Activated T-cell treated with anti-CD3 and anti-CD28 coated beads, Interleukin-2, amount 50 U/mL, for 72 hours (primary cell): ENCODE measurements around the gene SLC6A3. TPM values are rescaled to one million over a fixed set of nuclear protein-coding genes. Genes with fewer than 3 reads are reported as not detected.
A peak's percentile ranks its signal among the peaks of the same experiment; 100 is the strongest.
"Not testable (repeated sequence)": the region's sequence is repeated elsewhere in the genome, so short reads cannot be mapped to it uniquely, and the experiment has no call there.

Source experiments
- ATAC-seq, 2 donors: fragments of 150-1000 bp; cut with Tn5 transposase; replicated peaks in 1 of 2; 2 replicates each; pipeline ENCODE4 v1.10.0; 2021; ENCODE audit warnings: moderate library complexity in 2 of 2, mild to moderate bottlenecking in 1 of 2
- DNase-seq, 2 donors: peaks; one replicate each; pipeline ENCODE4 v3.0.0; 2021 to 2022; ENCODE audit warnings: mixed read lengths in 1 of 2
- H3K27ac Mint-ChIP-seq: one replicate; pipeline ENCODE4 v1.8.0; 2022; ENCODE audit warnings: mild to moderate bottlenecking, moderate library complexity, mixed read lengths
- H3K27me3 Mint-ChIP-seq: one replicate; pipeline ENCODE4 v1.8.0; 2022; ENCODE audit warnings: low read depth, mixed read lengths
- H3K36me3 Mint-ChIP-seq, 2 donors: one replicate each; pipeline ENCODE4 v1.8.0; 2022; ENCODE audit warnings: mixed read lengths in 2 of 2, mild to moderate bottlenecking in 1 of 2; ENCODE audit not compliant: insufficient read depth in 2 of 2
- H3K4me1 Mint-ChIP-seq: one replicate; pipeline ENCODE4 v1.8.0; 2022; ENCODE audit warnings: low read depth, mixed read lengths
- H3K4me3 Mint-ChIP-seq, 2 donors: one replicate each; pipeline ENCODE4 v1.8.0; 2022; ENCODE audit warnings: mild to moderate bottlenecking in 2 of 2, mixed read lengths in 2 of 2, moderate library complexity in 2 of 2
- H3K9me3 Mint-ChIP-seq, 2 donors: one replicate each; pipeline ENCODE4 v1.8.0; 2022; ENCODE audit warnings: mixed read lengths in 2 of 2
- total RNA-seq, 2 donors: library from RNA; stranded (reverse); gene quantifications; one replicate each; pipeline ENCODE4 v1.2.3, GENCODE V29; 2022

Gene SLC6A3
- total RNA-seq, 2 donors from 2014 or later = not detected

- DNase-seq = no peak
- H3K27me3 Mint-ChIP-seq = no peaks in the 10 kb centered on the region
- ATAC-seq = no peak
- H3K4me1 Mint-ChIP-seq = no peaks in the 10 kb centered on the region
- peaks cover 7 to 11% of the 10 kb centered on the region in 2 donors for H3K9me3 Mint-ChIP-seq
- H3K4me3 Mint-ChIP-seq = no peak overlapping the region
- H3K36me3 Mint-ChIP-seq = peaks cover 14% of the 10 kb centered on the region in 2 donors
- no peak overlapping the region for H3K27ac Mint-ChIP-seq
Observed at GRCh38 chr5:1466631-1467265, 21.5 kb upstream of the SLC6A3 start.

GRCh38 chr5:1465966-1466471 lies 20.8 kb upstream of the SLC6A3 start:
- H3K27me3 Mint-ChIP-seq = no peaks in the 10 kb centered on the region
- no peaks in the 10 kb centered on the region for H3K4me1 Mint-ChIP-seq
- ATAC-seq (no peak), DNase-seq (no peak)
- H3K27ac Mint-ChIP-seq = no peak overlapping the region
- H3K4me3 Mint-ChIP-seq = no peak overlapping the region
- peaks cover 7 to 11% of the 10 kb centered on the region in 2 donors for H3K9me3 Mint-ChIP-seq
- H3K36me3 Mint-ChIP-seq = peaks cover 14% of the 10 kb centered on the region in 2 donors

GRCh38 chr5:1465117-1465516 lies 19.9 kb upstream of the SLC6A3 start:
- Mint-ChIP-seq H3K9me3 (peaks cover 7 to 11% of the 10 kb centered on the region in 2 donors), H3K4me3 (no peak overlapping the region), H3K27me3 (no peaks in the 10 kb centered on the region), H3K36me3 (peaks cover 14 to 17% of the 10 kb centered on the region in 2 donors), H3K4me1 (no peaks in the 10 kb centered on the region), H3K27ac (no peak overlapping the region)
- no peak for ATAC-seq
- no peak for DNase-seq

- H3K9me3 Mint-ChIP-seq = peaks cover 7 to 11% of the 10 kb centered on the region in 2 donors
- ATAC-seq (no peak), DNase-seq (no peak)
- no peaks in the 10 kb centered on the region for H3K4me1 Mint-ChIP-seq
- peaks cover 14 to 17% of the 10 kb centered on the region in 2 donors for H3K36me3 Mint-ChIP-seq
- H3K4me3 Mint-ChIP-seq = no peak overlapping the region
- H3K27ac Mint-ChIP-seq = no peak overlapping the region
- no peaks in the 10 kb centered on the region for H3K27me3 Mint-ChIP-seq
Observed at GRCh38 chr5:1464511-1464910, 19.3 kb upstream of the SLC6A3 start.

- ATAC-seq (no peak), DNase-seq (no peak)
- Mint-ChIP-seq H3K4me1 (no peaks in the 10 kb centered on the region), H3K9me3 (peaks cover 7 to 11% of the 10 kb centered on the region in 2 donors), H3K36me3 (peaks cover 14 to 17% of the 10 kb centered on the region in 2 donors), H3K27me3 (no peaks in the 10 kb centered on the region), H3K27ac (no peak overlapping the region), H3K4me3 (no peak overlapping the region)
Observed at GRCh38 chr5:1464096-1464446, 18.8 kb upstream of the SLC6A3 start.

- Mint-ChIP-seq H3K4me3 (no peak overlapping the region), H3K27ac (no peak overlapping the region), H3K4me1 (no peaks in the 10 kb centered on the region), H3K27me3 (no peaks in the 10 kb centered on the region), H3K9me3 (peaks cover 7 to 11% of the 10 kb centered on the region in 2 donors), H3K36me3 (peaks cover 14 to 17% of the 10 kb centered on the region in 2 donors)
- ATAC-seq = no peak
- DNase-seq = no peak
Observed at GRCh38 chr5:1463326-1464095, 18.3 kb upstream of the SLC6A3 start.

- Mint-ChIP-seq H3K4me1 (no peaks in the 10 kb centered on the region), H3K4me3 (no peak overlapping the region), H3K27me3 (no peaks in the 10 kb centered on the region), H3K9me3 (peaks cover 7 to 11% of the 10 kb centered on the region in 2 donors), H3K36me3 (peaks cover 14 to 19% of the 10 kb centered on the region in 2 donors), H3K27ac (peak overlapping the region; percentile 10)
- ATAC-seq (no peak), DNase-seq (no peak)
Observed at GRCh38 chr5:1462358-1462757, 17.1 kb upstream of the SLC6A3 start.

- Mint-ChIP-seq H3K27me3 (no peaks in the 10 kb centered on the region), H3K27ac (no peak overlapping the region), H3K36me3 (peaks cover 18 to 23% of the 10 kb centered on the region in 2 donors), H3K4me1 (no peaks in the 10 kb centered on the region), H3K9me3 (peaks cover 11 to 17% of the 10 kb centered on the region in 2 donors), H3K4me3 (no peak overlapping the region)
- DNase-seq (no peak), ATAC-seq (no peak)
Observed at GRCh38 chr5:1461396-1461795, 16.2 kb upstream of the SLC6A3 start.

GRCh38 chr5:1460054-1460682 lies 14.9 kb upstream of the SLC6A3 start:
- ATAC-seq (no peak), DNase-seq (no peak)
- H3K4me1 Mint-ChIP-seq = no peaks in the 10 kb centered on the region
- H3K27me3 Mint-ChIP-seq = no peaks in the 10 kb centered on the region
- peaks cover 14 to 25% of the 10 kb centered on the region in 2 donors for H3K36me3 Mint-ChIP-seq
- H3K4me3 Mint-ChIP-seq = no peak overlapping the region
- no peak overlapping the region for H3K27ac Mint-ChIP-seq
- peaks cover 11 to 13% of the 10 kb centered on the region in 2 donors for H3K9me3 Mint-ChIP-seq

- not testable (repeated sequence) for H3K4me3 Mint-ChIP-seq, H3K4me1 Mint-ChIP-seq, DNase-seq, H3K27ac Mint-ChIP-seq, H3K9me3 Mint-ChIP-seq, ATAC-seq, H3K27me3 Mint-ChIP-seq
- peaks cover 9 to 21% of the 10 kb centered on the region in 2 donors for H3K36me3 Mint-ChIP-seq
Observed at GRCh38 chr5:1459435-1459834, 14.2 kb upstream of the SLC6A3 start.

- not testable (repeated sequence) for DNase-seq, ATAC-seq, H3K4me1 Mint-ChIP-seq, H3K4me3 Mint-ChIP-seq
- peaks cover 31% of the 10 kb centered on the region for H3K27me3 Mint-ChIP-seq
- peaks cover 18 to 29% of the 10 kb centered on the region in 2 donors for H3K36me3 Mint-ChIP-seq
- H3K27ac Mint-ChIP-seq = peak overlapping the region; percentile 17
- peaks cover 13 to 17% of the 10 kb centered on the region in 2 donors for H3K9me3 Mint-ChIP-seq
Observed at GRCh38 chr5:1456110-1456881, 11.1 kb upstream of the SLC6A3 start.

- Mint-ChIP-seq H3K27me3 (peaks cover 40% of the 10 kb centered on the region), H3K4me3 (no peak overlapping the region), H3K4me1 (peaks cover 10% of the 10 kb centered on the region), H3K27ac (no peak overlapping the region), H3K9me3 (peaks cover 13 to 17% of the 10 kb centered on the region in 2 donors), H3K36me3 (peaks cover 18 to 26% of the 10 kb centered on the region in 2 donors)
- DNase-seq (no peak), ATAC-seq (no peak)
Observed at GRCh38 chr5:1453613-1454012, 8.4 kb upstream of the SLC6A3 start.
